NCI-H82 treated with DMSO at 0.1 percent for 48 hours (cell line): ENCODE measurements around the gene RPL18.
"Not testable (repeated sequence)": the region's sequence is repeated elsewhere in the genome, so short reads cannot be mapped to it uniquely, and the experiment has no call there.

ENCODE experiments used
- DNase-seq: peaks from one replicate; lab custom pipeline; 2025; ENCODE audit not compliant: unreplicated experiment; lab: John Stamatoyannopoulos, UW

Gene RPL18

DNA sequence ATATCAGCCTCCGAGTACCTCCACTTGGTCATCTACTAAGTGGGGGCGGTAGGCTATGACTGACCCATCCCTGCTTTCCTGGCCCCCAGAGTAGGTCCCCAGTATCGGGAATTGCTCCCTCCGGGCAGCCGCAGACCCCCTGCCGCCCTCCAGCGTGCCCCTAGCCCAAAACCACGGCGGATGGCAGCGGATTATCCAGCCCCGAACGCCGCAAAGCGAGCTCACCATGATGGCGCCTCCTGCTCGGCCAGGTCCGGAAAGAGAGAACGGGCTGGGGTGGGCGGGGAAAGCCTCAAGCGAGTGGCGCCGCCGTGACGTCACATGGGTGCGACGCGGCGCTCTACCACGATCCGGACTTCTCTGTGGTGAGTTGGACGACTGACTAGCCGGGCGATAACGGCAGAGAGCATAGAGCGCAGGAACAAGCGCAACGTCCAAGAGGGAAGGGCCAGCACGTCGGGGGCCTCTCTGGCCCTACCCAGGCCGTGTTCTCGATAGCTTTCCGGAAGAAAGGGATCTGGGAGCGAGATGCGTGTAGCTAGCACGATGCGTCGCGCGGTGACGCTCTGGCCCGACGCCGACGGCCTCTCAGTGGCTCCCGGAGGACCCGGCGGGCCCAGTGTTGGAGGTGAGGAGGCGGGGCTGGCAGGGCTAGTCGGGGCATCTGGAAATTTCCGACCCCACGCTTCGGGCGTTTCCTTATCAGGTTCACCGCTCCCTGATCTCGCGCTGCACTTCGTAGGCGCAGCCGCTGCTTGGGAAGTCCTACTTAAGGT lies at the start of gene RPL18, which contains the start of gene SPHK2:
TSS of gene RPL18 (minus strand) at position 263 of the 776 bp plus-strand sequence. CDS start at position 228, 35 bp downstream.
TSS of gene SPHK2 (plus strand) at position 591 of the 776 bp plus-strand sequence. CDS start 1,009 bp downstream, outside the sequence.
- DNase-seq = peak; percentile 99

DNA sequence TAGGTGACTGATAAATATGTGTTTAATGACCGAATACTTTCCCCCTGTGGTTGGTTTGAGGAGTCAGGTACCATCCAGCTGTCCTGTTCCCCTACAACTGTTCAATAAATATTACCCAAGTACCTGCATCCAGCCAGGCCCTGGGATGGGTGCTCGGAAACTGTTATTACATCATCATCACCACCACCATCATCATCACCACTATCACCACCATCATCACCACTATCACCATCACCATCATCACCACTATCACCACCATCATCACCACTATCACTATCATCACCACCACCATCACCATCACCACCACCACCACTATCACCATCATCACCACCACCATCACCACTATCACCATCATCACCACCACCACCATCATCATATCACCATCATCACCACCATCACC lies 49.8 kb upstream of the RPL18 start:
- no peak for DNase-seq

DNA sequence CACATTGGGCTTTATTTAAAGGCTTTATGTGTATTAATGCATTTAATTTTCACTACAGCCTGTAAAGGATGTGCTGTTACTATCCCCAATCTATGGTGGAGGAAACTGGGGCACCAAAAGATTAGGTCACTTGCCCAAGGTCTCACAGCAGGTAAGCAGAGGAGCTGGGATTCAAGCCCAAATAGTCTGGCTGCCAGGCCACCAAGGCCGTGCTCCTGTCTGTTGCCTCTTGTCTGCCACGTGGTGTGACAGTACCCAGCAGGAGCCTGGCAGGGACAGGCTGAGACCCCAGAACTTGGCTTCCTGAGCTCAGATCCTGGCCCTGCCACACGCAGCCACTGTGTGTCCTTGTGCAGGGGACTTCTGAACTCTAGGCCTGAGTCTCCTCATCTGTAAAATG lies 49.4 kb upstream of the RPL18 start:
- no peak for DNase-seq

DNA sequence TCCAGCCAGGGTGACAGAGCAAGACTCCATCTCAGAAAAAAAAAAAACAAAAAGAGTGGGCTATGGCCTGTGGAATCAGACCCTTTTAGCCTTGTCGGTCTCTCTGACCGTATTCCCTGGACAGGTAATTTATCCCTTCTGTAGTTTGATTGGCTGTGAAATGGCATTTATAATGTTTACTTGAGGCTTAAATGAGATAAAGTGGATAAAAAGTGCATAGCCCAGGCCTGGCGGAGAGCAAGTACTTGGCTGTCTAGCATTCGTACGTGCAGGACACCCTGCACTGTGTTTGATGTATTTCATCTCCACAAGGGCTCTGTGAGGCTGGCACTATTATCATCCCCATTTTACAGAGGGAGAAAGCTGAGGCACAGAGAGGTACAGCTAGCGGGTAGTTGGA lies 46.8 kb upstream of the RPL18 start:
- no peak for DNase-seq

DNA sequence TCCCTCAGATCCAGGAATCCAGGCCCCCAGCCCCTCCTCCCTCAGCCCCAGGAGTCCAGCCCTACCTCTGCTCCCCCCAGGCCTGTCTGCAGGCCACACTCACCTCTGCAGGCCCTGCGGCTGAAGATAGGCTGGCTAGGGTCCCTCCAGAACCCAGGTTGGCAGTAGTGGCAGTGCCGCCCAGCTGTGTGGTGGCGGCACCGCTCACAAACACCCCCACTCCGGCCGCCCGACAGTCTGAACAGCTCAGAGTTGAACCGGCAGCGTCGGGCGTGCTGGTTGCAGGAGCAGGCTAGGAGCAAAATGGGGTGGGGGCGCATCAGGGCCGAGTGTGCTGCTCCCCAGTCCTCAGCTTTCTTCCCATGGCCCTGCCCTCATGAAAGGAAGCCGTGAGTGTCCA lies 45.5 kb upstream of the RPL18 start:
- no peak for DNase-seq

DNA sequence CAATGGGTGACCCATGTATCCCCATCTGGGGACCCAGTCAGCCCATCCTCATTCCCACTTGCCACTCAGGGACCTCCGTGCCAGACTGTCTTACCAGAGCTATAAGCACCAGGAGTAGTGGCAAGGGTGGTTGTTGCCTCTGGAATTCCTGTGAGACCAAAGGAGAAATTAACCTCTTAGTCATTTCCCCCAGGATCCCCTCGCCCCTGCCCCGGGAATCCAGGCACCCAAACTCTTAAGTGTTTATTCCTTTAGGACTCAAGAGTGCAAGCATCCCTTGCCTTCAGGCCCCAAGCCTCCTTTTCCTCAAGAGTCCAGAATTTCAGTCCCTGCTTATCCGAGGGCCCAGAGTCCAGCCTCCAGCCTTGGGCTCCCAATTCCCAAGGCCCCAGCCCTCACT lies 44.7 kb upstream of the RPL18 start:
- DNase-seq = no peak

DNA sequence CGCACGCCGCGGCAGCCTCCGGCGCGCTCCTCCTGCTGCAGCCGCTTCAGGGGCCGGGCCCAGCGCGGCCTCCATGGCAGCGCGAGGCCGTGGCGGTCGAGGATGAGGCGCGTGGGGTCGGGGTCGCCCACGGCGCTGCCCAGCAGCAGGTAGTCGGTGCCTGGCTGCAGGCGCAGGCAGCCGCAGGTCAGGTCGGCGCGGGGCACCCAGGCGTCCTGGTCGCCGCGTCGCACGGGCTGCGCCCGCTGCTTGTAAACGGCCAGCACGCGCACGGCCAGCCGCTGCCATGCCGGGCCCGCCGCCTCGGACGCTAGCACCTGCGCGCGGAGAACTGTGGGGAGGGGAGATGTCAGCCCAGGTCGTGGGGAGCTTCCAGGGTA lies 42.7 kb upstream of the RPL18 start:
- no peak for DNase-seq

DNA sequence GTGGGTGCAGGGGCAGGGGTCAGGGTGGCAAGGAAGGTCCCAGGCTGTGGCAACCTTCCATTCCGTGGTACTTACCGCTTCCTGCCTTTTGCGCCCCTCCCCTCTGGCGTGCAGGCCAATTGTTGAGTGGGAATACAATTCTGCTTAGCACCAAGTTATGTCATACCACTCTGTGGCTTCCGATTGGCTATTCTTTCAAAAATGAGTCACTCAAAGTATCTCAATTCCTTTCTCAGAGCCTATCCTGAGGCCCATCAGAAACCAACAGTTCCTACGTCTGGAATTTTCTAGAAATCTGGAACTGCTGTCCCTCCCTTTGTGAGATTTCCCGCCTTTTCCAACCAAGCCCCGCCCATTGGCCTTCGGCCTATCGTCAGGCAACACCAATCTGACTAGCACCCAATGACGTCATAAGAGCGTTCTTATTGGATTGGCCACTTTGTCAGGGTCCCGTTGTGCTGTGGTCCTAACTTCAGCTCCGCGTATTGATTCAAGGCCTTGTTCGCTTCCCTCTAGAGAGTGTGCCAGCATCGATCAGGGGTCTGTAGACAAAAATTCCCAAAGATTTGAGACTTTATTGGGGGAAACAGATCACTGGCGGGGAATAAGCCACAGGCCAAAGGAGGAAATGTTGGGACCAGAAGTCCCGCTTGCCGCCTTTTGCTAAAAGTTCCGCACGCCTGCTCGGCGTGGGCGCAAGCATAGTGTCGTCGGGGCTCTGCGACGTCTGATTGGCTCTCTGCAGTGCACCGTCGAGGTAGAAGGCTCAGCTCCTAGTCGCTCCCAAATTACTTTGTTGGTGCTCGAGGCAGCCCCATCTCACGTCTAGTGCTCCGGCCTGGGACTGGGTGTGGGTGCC lies 42.1 kb upstream of the RPL18 start:
- DNase-seq = peak; percentile 31

DNA sequence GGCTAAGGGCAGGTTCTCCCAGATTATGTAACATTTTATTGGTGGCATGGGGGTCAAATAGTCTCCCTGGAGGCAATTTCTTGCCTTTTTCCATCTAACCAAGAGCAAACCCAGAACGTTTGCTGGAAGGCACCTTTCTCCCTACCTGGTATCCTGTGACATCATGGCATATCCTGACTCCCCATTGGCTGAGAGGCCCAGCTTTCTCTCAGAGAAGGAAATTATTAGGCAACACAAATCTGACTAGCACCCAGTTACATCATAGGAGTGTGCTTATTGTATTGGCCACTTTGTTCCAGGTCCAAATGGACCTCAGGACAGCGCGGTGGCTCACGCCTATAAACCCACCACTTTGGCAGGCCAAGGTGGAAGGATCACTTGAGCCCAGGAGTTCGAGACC lies 40.8 kb upstream of the RPL18 start:
- no peak for DNase-seq

DNA sequence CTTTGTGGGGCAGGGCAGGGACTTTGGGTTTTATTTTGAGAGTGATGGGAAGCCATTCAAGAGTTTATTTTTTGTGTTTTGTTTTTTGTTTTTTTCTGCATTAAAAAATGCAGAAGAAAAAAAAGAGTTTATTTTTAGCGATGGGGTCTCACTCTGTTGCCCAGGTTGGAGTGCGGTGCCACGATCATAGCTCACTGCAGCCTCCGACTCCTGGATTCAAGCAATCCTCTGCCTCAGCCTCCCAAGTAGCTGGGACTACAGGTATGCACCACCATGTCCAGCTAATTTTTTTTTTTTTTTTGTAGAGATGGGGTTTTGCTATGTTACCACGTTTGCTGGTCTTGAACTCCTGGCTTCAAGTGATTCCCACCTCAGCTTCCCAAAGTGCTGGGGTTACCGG lies 39.5 kb upstream of the RPL18 start:
- no peak for DNase-seq

DNA sequence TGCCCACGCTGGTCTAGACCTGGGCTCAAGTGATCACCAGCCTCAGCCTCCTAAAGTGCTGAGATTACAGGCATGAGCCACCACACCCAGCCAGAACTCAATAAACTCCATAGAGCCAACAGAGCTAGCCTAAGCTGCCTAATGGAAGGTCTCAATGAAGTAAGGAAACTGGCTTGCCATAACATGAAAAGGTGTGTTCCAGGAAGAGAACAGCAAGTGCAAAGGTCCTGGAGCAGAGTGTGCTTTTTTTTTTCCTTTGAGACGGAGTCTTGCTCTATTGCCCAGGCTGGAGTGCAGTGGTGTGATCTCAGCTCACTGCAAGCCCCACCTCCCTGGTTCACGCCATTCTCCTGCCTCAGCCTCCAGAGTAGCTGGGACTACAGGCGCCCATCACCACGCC lies 38.9 kb upstream of the RPL18 start:
- DNase-seq = not testable (repeated sequence)

DNA sequence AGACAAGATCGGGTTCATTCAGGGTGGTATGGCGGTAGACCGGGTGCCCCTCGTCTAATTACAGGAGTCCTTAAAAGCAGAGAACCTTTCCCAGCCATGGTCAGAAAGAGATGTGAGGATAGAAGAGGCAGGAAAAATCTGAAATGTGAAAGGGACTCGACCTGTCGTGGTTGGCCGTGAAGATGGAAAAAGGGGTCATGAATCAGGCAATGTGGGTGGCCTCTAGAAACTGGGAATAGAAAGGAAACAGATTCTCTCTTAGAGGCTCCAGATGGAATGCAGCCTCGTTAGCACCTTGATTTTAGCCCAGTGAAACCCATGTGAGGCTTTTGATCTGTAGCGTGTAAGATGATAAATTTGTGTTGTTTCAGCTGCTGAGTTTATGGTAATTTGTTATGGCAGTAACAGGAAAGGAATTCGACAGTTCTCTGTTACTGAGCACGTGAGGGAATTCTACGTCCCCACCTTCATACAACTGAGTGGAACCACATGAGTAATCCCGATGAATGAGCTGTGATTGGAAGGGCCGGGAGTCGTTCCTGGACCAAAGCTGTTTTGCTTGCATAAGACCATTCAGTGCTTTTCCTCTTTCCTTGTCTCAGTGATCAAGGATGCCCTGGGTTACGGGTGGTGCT lies 38.0 kb upstream of the RPL18 start:
- DNase-seq = no peak

DNA sequence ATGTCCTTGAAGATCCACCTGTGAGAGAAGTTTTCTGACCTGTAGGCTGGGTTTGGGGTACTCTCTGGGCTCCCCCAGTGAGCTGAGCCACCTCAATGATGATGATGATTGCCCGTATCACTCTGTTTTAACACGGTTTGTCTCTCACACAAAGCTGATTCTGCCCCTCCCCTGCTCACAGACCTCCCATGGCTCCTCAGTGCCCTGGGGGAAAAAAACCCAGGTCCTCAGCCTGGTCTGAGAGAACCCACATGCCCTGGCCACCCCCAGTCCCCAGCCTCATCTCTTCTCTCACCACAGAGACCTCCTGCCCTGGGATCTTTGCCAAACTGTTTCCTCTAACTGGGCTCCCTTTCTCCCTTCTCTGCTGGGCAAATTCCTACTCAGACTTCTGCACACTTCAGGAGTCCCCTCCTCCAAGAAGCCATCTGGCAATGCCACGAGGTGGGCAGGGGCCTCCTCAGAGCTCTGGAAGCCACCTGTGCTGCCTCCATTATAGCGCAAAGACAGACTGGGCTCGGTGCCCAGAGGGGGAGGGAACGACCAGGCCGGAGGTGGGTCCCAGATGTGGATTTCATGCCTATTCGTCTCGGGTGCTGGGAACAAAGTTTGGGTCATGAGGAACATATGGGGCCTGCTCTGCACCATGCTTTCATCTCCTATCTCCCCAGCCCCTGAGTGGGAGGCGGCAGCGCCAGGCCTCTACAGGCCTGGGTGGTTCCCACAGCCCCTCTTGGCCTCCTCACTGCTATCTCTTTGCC lies 35.5 kb upstream of the RPL18 start:
- DNase-seq = peak; percentile 77

DNA sequence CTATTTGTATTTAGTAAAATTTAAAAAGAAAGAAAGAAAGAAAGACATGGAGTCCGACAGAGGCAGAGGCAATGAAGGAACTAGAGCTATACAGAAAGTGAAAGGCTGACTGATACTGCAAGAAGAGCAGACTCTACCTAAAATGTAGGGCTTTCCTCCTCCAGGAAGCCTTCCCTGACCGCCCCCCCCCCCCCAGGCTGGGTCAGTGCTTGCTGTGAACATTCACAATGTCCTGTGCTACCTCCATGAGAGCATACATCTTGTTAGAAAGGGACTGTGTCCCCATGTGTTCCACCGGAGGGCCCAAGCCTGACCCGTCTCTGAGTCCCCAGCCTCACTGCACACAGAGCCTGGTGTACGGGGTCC lies 32.7 kb upstream of the RPL18 start:
- no peak for DNase-seq

DNA sequence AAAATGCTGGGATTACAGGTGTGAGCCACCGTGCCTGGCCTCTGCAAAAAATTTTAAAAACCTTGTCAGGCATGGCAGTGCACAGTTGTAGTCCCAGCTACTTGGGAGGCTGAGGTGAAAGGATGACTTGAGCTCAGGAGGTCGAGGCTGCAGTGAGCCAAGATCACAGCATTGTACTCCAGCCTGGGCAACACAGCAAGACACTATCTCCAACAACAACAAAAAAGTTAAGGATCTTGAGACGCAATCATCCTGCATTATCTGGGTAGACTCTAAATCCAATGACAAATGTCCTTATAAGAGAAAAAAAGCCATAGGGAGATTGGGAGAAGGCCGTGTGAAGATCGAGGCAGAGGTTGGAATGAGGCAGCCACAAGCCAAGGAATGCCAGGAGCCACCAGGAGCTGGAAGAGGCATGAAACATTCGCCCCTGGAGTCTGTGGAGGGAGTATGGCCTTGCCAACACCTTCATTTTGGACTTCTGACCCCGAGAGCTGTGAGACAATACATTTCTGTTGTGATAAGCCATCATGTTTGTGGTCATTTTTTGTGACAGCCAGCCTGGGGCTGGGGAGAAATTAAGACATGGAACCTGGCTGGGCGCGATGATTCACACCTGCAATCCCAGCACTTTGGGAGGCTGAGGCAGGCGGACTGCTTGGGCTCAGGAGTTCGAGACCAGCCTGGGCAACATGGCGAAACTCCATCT lies 32.1 kb upstream of the RPL18 start:
- DNase-seq = no peak

DNA sequence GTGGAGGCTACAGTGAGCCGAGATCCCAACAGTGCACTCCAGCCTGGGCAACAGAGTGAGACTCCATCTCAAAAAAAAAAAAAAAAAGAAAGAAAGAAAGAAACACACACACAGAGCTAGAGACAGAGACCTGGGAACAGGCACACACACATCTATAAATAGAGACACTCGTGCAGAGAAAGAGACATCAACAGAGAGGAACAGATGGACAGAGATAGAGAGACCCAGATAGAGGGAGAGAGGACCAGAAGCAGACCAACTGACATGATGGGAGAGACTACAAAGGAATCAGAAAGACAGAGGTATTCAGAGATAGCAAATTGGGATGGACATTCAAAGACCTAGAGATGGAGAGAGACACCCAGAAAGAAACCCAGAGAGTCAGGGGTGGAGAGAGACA lies 29.2 kb upstream of the RPL18 start:
- DNase-seq = no peak

DNA sequence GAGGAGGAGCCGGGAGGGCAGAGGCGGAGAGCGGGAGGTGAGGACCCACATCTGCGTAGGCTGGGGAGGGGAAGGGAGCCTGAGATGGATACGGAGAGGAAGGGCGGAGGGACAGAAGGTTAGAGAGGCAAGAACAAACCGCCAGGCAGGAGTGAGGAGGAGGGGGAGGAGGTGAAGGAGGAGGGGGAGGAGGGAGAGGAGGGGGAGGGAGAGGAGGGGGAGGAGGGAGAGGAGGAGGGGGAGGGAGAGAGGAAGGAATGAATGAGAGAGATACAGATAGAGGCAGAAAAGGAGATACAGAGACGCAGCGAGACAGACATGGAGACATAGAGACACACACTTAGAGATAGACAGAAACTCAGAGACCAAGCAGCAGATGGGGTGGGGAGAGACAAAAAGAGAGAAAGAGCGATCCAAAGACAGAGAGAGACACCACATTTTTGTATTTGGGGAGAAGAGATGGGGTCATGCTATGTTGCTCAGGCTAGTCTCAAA lies 27.8 kb upstream of the RPL18 start:
- peak; percentile 75 for DNase-seq

DNA sequence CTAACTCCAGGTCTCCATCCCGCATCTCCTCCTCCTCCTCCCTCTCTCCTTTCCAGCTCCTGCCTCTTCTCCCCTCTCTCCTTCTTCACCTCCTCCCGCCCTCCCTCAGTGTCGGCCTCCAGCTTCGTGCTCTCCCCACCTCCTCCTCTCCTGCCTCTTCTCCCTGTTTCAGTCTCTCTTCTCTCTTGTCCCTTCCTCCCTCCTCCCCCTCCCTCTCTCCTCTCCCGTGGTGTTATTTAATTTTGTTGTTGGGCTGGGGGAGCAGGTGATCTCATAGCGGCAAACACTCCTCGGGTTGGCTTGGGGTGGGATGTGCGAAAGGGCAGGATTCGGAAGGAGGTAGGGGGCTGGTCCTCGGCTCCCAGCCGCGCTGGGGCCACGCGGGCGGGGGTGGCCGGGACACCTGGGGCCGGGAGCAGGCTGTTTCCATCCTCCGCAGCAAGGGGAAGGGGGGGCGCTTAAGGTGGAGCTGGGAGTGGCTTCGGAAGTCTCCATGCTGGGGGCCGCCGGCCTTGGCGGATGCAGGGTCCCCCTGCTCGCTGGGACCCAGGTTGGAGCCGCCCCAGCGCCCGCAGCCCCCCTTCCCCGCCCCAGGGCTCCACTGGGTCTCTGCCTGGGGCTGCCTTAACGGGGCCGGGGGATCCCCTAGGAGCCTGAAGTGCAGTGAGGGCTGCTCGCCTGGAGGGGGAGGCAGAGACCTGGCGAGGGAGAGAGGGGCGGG lies 27.2 kb upstream of the RPL18 start, which contains the start of gene CA11:
TSS of gene CA11 (minus strand) at position 187 of the 721 bp plus-strand sequence. CDS start 555 bp downstream, outside the sequence.
- DNase-seq = peak; percentile 46

DNA sequence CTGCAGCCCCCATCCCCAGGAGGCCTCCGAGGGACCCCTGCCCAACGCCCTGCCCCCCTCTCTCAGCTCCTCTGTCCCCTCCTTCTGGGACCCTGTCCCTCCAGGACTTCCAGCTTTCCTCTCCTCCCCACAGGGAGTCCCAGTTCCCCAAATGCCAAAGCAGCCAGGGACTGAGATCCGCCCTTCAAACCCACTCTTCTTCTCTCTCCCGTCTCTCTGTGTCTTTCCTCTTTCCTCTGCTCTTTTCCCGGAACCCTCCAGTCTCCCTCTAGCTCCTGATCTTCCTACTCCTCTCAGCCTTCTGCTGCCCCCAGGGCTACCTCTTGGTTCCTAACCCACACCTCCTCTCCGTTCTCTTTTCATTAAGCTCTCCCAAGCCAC lies 26.6 kb upstream of the RPL18 start:
- no peak for DNase-seq
